Measurements from ENCODE around the gene DOK3.
A peak's percentile ranks its signal among the peaks of the same experiment; 100 is the strongest.

DOK3 gene

DNA sequence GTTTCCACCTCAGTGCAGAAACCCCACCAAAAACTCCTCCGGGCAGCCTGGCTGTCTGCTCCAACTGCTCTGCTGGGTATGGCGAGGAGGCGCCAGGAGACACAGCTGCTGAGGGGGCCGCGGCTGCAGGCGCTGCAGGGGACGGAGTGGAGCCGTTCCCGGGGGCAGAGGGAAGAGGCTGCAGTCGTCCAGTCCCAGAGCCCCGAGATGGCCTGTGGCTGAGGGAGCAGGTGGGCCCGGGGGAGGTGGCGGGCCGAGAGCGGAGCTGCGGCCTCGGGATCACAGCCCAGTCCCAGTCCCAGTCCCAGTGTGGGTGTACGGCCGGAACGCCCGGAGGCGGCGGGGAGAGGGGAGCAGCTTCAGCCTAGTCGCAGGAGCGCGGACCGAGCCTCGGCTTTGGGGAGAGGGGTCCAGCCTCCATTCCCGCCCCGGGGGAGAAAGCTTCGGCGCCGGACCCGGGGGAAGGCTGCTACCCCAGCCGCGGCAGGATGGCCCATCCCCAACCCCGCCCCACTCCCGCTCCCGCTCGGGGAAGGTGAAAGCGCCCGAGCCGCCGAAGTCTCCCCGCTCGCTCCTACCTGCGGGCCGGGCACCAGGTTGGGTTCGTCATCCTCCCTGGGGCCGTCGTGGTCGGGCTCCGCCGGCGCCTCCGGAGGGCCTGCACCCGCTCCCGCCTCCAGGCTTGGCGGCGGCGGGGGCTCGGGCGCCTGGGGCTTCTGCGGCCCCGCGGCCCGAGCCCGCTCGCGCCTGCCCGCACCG, 44.2 kb upstream of the DOK3 start:
- no peak for DNase-seq (ENCODE audit: low read depth)

DNA sequence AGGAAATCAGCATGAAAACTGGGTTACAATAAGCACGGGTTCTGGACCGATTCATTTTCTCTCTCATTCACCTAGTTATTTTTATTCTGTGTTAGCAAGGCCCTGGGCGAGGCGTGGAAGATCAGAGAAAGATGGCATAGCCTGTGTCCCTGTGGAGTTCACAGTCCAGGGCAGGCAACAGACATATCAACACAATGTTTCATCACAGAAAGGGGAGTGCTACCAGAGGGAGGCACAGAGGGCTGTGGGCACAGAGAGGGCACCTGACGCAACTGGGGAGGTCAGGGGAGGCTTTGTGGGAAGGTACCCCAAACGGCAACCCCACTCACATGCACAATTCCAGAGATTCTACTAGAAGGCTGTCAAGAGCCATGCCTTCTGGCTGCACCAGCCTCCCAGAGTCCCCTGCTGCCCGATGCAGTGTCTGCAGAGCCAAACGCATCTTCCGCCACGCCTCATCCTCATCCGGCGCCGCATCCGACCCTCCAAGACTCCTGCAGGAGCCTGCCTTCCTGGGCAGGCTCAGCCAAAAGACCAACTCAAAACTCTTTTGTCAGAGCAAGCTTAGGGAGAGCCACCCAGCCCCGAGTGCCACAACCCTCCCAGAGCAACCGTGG, 43.3 kb upstream of the DOK3 start:
- peak overlapping the region; percentile 85 for H3K4me3 ChIP-seq (ENCODE audit: low read depth, low read length)
- peak; percentile 31 for DNase-seq (ENCODE audit: low read depth)
- TF ChIP-seq CTCF (conservative IDR thresholded peaks at IDR 0.05; ENCODE audit: low read depth, low read length) = peak; percentile 21

More for the DNA sequence above, 44.2 kb upstream of the DOK3 start:
- no peak for TF ChIP-seq CTCF (conservative IDR thresholded peaks at IDR 0.05; ENCODE audit: low read depth, low read length)
- peak overlapping the region; percentile 85 for H3K4me3 ChIP-seq (ENCODE audit: low read depth, low read length)

GRCh38 chr5:177550122-177550521, 40.5 kb upstream of the DOK3 start:
- DNase-seq (ENCODE audit: low read depth) = no peak
- no peak overlapping the region for H3K4me3 ChIP-seq (ENCODE audit: low read depth, low read length)
- no peak for TF ChIP-seq CTCF (conservative IDR thresholded peaks at IDR 0.05; ENCODE audit: low read depth, low read length)

- no peak overlapping the region for H3K4me3 ChIP-seq (ENCODE audit: low read depth, low read length)
- TF ChIP-seq CTCF (conservative IDR thresholded peaks at IDR 0.05; ENCODE audit: low read depth, low read length) = no peak
- no peak for DNase-seq (ENCODE audit: low read depth)
Observed at GRCh38 chr5:177548495-177548894, 38.9 kb upstream of the DOK3 start.

- no peak for DNase-seq (ENCODE audit: low read depth)
- TF ChIP-seq CTCF (conservative IDR thresholded peaks at IDR 0.05; ENCODE audit: low read depth, low read length) = no peak
- H3K4me3 ChIP-seq (ENCODE audit: low read depth, low read length) = no peak overlapping the region
Observed at GRCh38 chr5:177547736-177548135, 38.1 kb upstream of the DOK3 start.

DNA sequence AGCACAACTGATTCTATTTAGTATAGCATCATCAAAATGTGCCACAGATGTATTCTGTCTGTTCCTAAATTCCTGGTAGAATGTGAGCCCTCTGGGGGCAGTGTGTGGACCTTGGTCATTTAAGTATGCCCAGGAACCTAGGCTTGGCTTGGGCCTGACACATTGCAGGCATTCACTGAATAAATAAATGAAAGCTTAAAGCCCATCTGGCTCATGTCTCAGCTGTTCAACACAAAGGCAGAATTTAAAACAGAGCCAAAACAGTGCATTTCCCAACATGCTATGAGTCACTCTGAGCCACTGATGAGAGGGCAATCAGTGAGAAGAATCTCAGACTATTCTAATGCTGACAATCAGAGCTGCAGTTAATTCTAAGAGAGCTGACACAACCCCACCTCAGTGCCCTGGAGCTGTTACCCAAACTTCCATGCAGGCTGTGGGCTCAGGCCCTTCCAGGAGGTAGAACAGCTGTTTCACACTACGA, 36.7 kb upstream of the DOK3 start:
- no peak for TF ChIP-seq CTCF (conservative IDR thresholded peaks at IDR 0.05; ENCODE audit: low read depth, low read length)
- peak; percentile 98 for DNase-seq (ENCODE audit: low read depth)

More for the DNA sequence above, 36.7 kb upstream of the DOK3 start:
- no peak overlapping the region for H3K4me3 ChIP-seq (ENCODE audit: low read depth, low read length)

Data from choroid plexus epithelial cell (primary cell).